Measurements from ENCODE around the gene NTRK2.

The NTRK2 gene

GRCh38 chr9:84808416-84808815, 138.9 kb downstream of the NTRK2 start:
- Histone ChIP-seq H3K9me2 (replicated peaks; ENCODE audit: low read depth, low read length) (no peaks in the 10 kb centered on the region), H4K20me1 (ENCODE audit: insufficient read depth, low read length, poor library complexity, severe bottlenecking) (no peaks in the 10 kb centered on the region), H3K4me2 (ENCODE audit: low read depth, low read length, poor library complexity, severe bottlenecking) (no peak overlapping the region), H3K27me3 (ENCODE audit: insufficient read depth, low read length, poor library complexity, severe bottlenecking) (no peaks in the 10 kb centered on the region), H3K4me3 (ENCODE audit: low read length, poor library complexity, severe bottlenecking) (no peak overlapping the region), H3K36me3 (ENCODE audit: insufficient read depth, low read length) (no peaks in the 10 kb centered on the region), H3K9me3 (ENCODE audit: insufficient read depth, low read depth, low read length) (0 out of 2 replicates have a peak, but pooled peaks cover 5% of the 10 kb centered on the region), H3K9ac (ENCODE audit: low read depth, low read length, poor library complexity, severe bottlenecking) (no peak overlapping the region), H3K4me1 (ENCODE audit: insufficient read depth, low read length, poor library complexity, severe bottlenecking) (no peaks in the 10 kb centered on the region), H3F3A (ENCODE audit: low read depth) (no peaks in the 10 kb centered on the region), H2AFZ (ENCODE audit: low read length) (no peak overlapping the region), H3K79me2 (ENCODE audit: insufficient read depth, low read length) (no peaks in the 10 kb centered on the region)
- TF ChIP-seq CTCF (conservative IDR thresholded peaks at IDR 0.05; ENCODE audit: low read length) (no peak), EZH2phosphoT487 (IDR thresholded peaks at IDR 0.05; ENCODE audit: borderline replicate concordance) (no peak)

GRCh38 chr9:84811072-84811750, 141.7 kb downstream of the NTRK2 start:
- no peak overlapping the region for H3K4me2 ChIP-seq (ENCODE audit: low read depth, low read length, poor library complexity, severe bottlenecking)
- H3K9ac ChIP-seq (ENCODE audit: low read depth, low read length, poor library complexity, severe bottlenecking): no peak overlapping the region
- no peaks in the 10 kb centered on the region for H4K20me1 ChIP-seq (ENCODE audit: insufficient read depth, low read length, poor library complexity, severe bottlenecking)
- no peaks in the 10 kb centered on the region for H3K36me3 ChIP-seq (ENCODE audit: insufficient read depth, low read length)
- H3K9me2 ChIP-seq (replicated peaks; ENCODE audit: low read depth, low read length): no peaks in the 10 kb centered on the region
- H3F3A ChIP-seq (ENCODE audit: low read depth): no peaks in the 10 kb centered on the region
- no peaks in the 10 kb centered on the region for H3K79me2 ChIP-seq (ENCODE audit: insufficient read depth, low read length)
- H3K4me3 ChIP-seq (ENCODE audit: low read length, poor library complexity, severe bottlenecking): no peak overlapping the region
- 0 out of 2 replicates have a peak, but pooled peaks cover 5% of the 10 kb centered on the region for H3K9me3 ChIP-seq (ENCODE audit: insufficient read depth, low read depth, low read length)
- no peaks in the 10 kb centered on the region for H3K4me1 ChIP-seq (ENCODE audit: insufficient read depth, low read length, poor library complexity, severe bottlenecking)
- no peaks in the 10 kb centered on the region for H3K27me3 ChIP-seq (ENCODE audit: insufficient read depth, low read length, poor library complexity, severe bottlenecking)
- H2AFZ ChIP-seq (ENCODE audit: low read length): no peak overlapping the region
- TF ChIP-seq CTCF (conservative IDR thresholded peaks at IDR 0.05; ENCODE audit: low read length) (no peak), EZH2phosphoT487 (IDR thresholded peaks at IDR 0.05; ENCODE audit: borderline replicate concordance) (no peak)

GRCh38 chr9:84811751-84812074, 142.2 kb downstream of the NTRK2 start:
- H3K36me3 ChIP-seq (ENCODE audit: insufficient read depth, low read length): no peaks in the 10 kb centered on the region

More at GRCh38 chr9:84811751-84812074, 142.2 kb downstream of the NTRK2 start:
- H3K4me3 ChIP-seq (ENCODE audit: low read length, poor library complexity, severe bottlenecking): no peak overlapping the region
- H3K4me2 ChIP-seq (ENCODE audit: low read depth, low read length, poor library complexity, severe bottlenecking): no peak overlapping the region
- H3K4me1 ChIP-seq (ENCODE audit: insufficient read depth, low read length, poor library complexity, severe bottlenecking): no peaks in the 10 kb centered on the region
- TF ChIP-seq CTCF (conservative IDR thresholded peaks at IDR 0.05; ENCODE audit: low read length) (no peak), EZH2phosphoT487 (IDR thresholded peaks at IDR 0.05; ENCODE audit: borderline replicate concordance) (no peak)
- H3K9me3 ChIP-seq (ENCODE audit: insufficient read depth, low read depth, low read length): 0 out of 2 replicates have a peak, but pooled peaks cover 2% of the 10 kb centered on the region
- no peaks in the 10 kb centered on the region for H3K9me2 ChIP-seq (replicated peaks; ENCODE audit: low read depth, low read length)
- no peaks in the 10 kb centered on the region for H3F3A ChIP-seq (ENCODE audit: low read depth)
- H3K27me3 ChIP-seq (ENCODE audit: insufficient read depth, low read length, poor library complexity, severe bottlenecking): no peaks in the 10 kb centered on the region
- no peaks in the 10 kb centered on the region for H4K20me1 ChIP-seq (ENCODE audit: insufficient read depth, low read length, poor library complexity, severe bottlenecking)
- H3K79me2 ChIP-seq (ENCODE audit: insufficient read depth, low read length): no peaks in the 10 kb centered on the region
- no peak overlapping the region for H3K9ac ChIP-seq (ENCODE audit: low read depth, low read length, poor library complexity, severe bottlenecking)
- H2AFZ ChIP-seq (ENCODE audit: low read length): no peak overlapping the region

All from Loucy (cell line).